Heart right ventricle (tissue), 16 donors: ENCODE results near the gene P2RY8. TPM values are rescaled to one million over a fixed set of nuclear protein-coding genes. Genes with fewer than 3 reads are reported as not detected.
A peak's percentile ranks its signal among the peaks of the same experiment; 100 is the strongest.
"Not testable (repeated sequence)": the region's sequence is repeated elsewhere in the genome, so short reads cannot be mapped to it uniquely, and the experiment has no call there.

Experiments used
- ATAC-seq, 8 donors: fragments of 200-7000 bp; cut with Tn5 transposase; one replicate each; pipeline ENCODE4 v1.9.1; 2020; ENCODE audit warnings: mild to moderate bottlenecking in 8 of 8, moderate library complexity in 8 of 8, moderate number of reproducible peaks in 1 of 8
- DNase-seq, 2 donors: peaks; one replicate each; pipeline ENCODE4 v3.0.0-alpha.2; 2020
- H3K27ac ChIP-seq, 10 donors: fragments of 200-600 bp; sonication (generic) in 2 of 10; one replicate each; pipeline versions ENCODE4 v1.5.0 to v1.8.0; 2020 to 2022; ENCODE audit warnings: mild to moderate bottlenecking in 3 of 10
- H3K27me3 ChIP-seq, 7 donors: fragments of 200-600 bp; one replicate each; pipeline ENCODE4 v1.8.0; 2021 to 2022; ENCODE audit warnings: mild to moderate bottlenecking in 2 of 7
- H3K36me3 ChIP-seq, 9 donors: fragments of 200-600 bp; sonication (generic) in 1 of 9; one replicate each; pipeline versions ENCODE4 v1.5.0 to v1.8.0; 2020 to 2022; ENCODE audit warnings: mild to moderate bottlenecking in 2 of 9
- H3K4me1 ChIP-seq, 9 donors: fragments of 200-600 bp; sonication (generic) in 1 of 9; one replicate each; pipeline versions ENCODE4 v1.5.0 to v1.8.0; 2020 to 2022; ENCODE audit warnings: mild to moderate bottlenecking in 4 of 9
- H3K4me3 ChIP-seq, 10 donors: fragments of 200-600 bp; sonication (generic) in 2 of 10; one replicate each; pipeline versions ENCODE4 v1.5.0 to v1.8.0; 2020 to 2022; ENCODE audit warnings: mild to moderate bottlenecking in 7 of 10, moderate library complexity in 2 of 10
- H3K9me3 ChIP-seq, 11 donors: fragments of 200-600 bp in 10 of 11; sonication (generic) in 2 of 11; one replicate each; pipeline versions ENCODE4 v1.5.0 to v1.8.0; 2013 to 2022; ENCODE audit warnings: mild to moderate bottlenecking in 2 of 11, control low read depth in 1 of 11, moderate library complexity in 1 of 11
- WGBS, 2 donors: extraction: QIAGEN DNeasy Blood & Tissue Kit; methylation state at CpG; one replicate each; pipeline ENCODE4 v1.1.7; 2013; ENCODE audit warnings: inconsistent platforms in 1 of 2; 5-methylcytosine and 5-hydroxymethylcytosine counted together
- intact Hi-C, 10 donors: fragments of 100-400 bp; cut with DNase I; formaldehyde crosslinking; loops; one replicate each; pipeline versions ENCODE4 v1.11.1 to v1.14.2; 2022
- polyA plus RNA-seq, 2 donors: library from polyadenylated mRNA; stranded (reverse); fragments of 200-250 nt; gene quantifications; one replicate each; pipeline ENCODE4 v1.2.3, GENCODE V29; 2013
- total RNA-seq, 10 donors: library from RNA; stranded (reverse); fragmentation: NEBNext Ultra II Directional in 3 of 10; extraction: Animal tissue kit (Norgen Biotek cat#: 25700) in 3 of 10; gene quantifications; one replicate each; pipeline versions ENCODE4 v1.2.1 to v1.2.4, GENCODE V29; 2021 to 2023
- TF ChIP-seq, protein P1 (sequence below), 9 donors: fragments of 200-600 bp; sonication (generic) in 2 of 9; IDR thresholded peaks; one replicate each; pipeline versions ENCODE4 v1.5.0 to v1.8.0; 2021 to 2022; ENCODE audit warnings: antibody characterized with exemption in 9 of 9, mild to moderate bottlenecking in 5 of 9, moderate library complexity in 1 of 9
- donor health status: Arrhythmogenic right ventricular cardiomyopathy.
- donor health status: ischemic (EF 13 %, LVEDD 7.1; RV severe dilation, severe dysfunction).
- donor health status: healthy with polysubstance abuse.
- donor health status: DM: no; HTN: yes; CAD: no.
- donor health status: DM: no; HTN: no; CAD: no.
- donor health status: ischemic (EF 25% LVEDD 6.9; RV normal size, moderate dysfunction).
- donor health status: ischemic (EF 25% LVEDD 5.7; RV mildly dilated, moderate dysfunction).
- donor health status: healthy.
- donor health status: DM: yes; HTN: yes; CAD: no.
- donor health status: Ischemic cardiomyopathy.
- donor health status: ischemic (EF 35%, LVEDD 5.7; RV mildly dilated, moderate dysfunction).
- donor health status: nonischemic (EF 11% LVEDD 7.7; RV severe dilation, severe dysfunction).
- donor health status: DM: yes; HTN: yes; CAD: no.
- donor health status: PGD.
- donor health status: ischemic (EF 29% LVEDD 5.4; RV normal size, mild dysfunction).
- donor health status: nonischemic (EF 23%, LVEDD 6.1; RV moderate dilation, normal function).

P2RY8 gene
- total and polyA plus RNA-seq, 12 donors, result 1.0 to 6.7 (median 4.0) TPM

DNA sequence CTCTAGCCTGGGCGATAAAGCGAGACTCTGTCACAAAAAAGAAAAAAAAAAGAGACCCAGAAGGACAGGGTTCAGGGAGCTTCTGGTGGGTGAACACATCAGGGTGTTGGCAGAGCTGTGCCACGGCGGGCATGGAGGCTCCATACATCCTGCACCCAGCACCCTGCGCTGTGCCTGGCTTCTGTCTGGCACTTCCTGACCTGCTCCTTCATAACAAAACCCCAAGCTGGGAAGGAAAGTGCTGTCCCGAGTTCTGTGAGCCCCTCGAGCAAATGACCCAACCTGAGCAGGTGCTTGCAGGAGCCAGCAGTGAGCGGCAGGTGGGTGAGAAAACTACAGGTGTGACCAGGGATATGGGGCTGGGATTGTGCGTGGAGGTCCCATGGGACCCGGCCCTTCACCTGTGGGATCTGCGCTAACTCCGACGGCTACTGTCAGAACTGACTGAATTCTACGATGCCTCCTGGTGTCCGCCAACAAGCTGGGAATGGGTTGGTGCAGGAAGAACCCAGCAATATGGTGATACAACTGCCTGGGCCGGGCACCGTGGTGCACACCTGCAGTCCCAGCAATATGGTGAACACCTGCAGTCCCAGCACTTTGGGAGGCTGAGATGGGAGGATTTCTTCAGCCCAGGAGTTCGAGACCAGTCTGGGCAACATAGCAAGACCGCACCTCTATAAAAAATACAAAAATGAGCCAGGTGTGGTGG, 103.2 kb downstream of the P2RY8 start:
- Histone ChIP-seq H3K36me3 (peaks cover 0 to 69% (median 13%) of the 10 kb centered on the region in 9 donors), H3K9me3 (no peaks in the 10 kb centered on the region), H3K27me3 (no peaks in the 10 kb centered on the region), H3K4me1 (no peaks in the 10 kb centered on the region), H3K4me3 (no peak overlapping the region), H3K27ac (no peak overlapping the region)
- intact Hi-C loops, result no loop called here
- WGBS, 2 donors, result 93 to 95% methylated on average over 19 of the region's 19 CpGs
- DNase-seq (no peak), ATAC-seq (peak in 1 of 8 donors; percentile 37)
- TF ChIP-seq, protein P1, sequence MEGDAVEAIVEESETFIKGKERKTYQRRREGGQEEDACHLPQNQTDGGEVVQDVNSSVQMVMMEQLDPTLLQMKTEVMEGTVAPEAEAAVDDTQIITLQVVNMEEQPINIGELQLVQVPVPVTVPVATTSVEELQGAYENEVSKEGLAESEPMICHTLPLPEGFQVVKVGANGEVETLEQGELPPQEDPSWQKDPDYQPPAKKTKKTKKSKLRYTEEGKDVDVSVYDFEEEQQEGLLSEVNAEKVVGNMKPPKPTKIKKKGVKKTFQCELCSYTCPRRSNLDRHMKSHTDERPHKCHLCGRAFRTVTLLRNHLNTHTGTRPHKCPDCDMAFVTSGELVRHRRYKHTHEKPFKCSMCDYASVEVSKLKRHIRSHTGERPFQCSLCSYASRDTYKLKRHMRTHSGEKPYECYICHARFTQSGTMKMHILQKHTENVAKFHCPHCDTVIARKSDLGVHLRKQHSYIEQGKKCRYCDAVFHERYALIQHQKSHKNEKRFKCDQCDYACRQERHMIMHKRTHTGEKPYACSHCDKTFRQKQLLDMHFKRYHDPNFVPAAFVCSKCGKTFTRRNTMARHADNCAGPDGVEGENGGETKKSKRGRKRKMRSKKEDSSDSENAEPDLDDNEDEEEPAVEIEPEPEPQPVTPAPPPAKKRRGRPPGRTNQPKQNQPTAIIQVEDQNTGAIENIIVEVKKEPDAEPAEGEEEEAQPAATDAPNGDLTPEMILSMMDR (IDR thresholded peaks at IDR 0.05), result no peak

DNA sequence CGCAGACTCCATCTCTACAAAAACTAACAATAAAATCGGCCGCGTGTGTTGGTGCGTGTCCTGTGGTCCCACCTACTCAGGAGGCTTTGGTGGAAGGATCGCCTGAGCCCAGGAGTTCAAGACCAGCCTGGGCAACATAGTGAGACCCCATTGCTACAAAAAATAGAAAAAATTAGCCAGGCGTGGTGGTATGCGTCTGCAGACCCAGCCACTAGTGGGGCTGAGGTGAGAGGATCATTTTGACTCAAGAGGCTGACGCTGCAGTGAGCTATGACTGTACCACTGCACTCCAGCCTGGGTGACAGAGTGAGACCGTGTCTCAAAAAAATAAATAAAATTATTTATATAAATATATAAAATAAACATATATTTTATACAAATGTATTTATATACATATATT, 106.5 kb downstream of the P2RY8 start:
- no peaks in the 10 kb centered on the region for H3K4me1 ChIP-seq
- 97 to 98% methylated on average over 10 of the region's 10 CpGs for WGBS, 2 donors
- intact Hi-C loops, result no loop called here
- H3K4me3 ChIP-seq, result no peak overlapping the region
- no peaks in the 10 kb centered on the region for H3K27me3 ChIP-seq
- no peak for ATAC-seq
- TF ChIP-seq, protein P1 (IDR thresholded peaks at IDR 0.05), result no peak
- no peak overlapping the region for H3K27ac ChIP-seq
- no peak for DNase-seq
- peaks cover 0 to 58% (median 19%) of the 10 kb centered on the region in 9 donors for H3K36me3 ChIP-seq
- H3K9me3 ChIP-seq, result no peaks in the 10 kb centered on the region

DNA sequence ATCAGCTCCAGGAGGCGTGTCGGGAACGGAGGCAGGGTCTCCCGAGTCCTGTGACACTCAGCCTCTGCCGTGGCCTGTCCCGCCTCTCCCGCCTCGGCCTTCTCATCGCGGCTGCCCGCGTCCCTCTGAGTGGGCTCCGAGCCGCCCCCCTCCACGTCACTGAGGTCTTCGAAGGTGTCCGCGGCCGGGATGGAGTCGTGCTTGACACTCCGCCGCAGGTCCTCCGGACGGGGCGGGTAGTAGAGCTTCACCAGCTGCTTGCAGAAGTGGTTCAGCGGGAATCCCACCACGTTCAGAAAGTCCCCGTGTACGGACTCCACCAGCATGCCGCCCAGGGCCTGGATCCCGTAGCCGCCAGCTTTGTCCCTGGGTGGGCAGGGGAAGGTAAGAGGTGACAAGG, 109.2 kb downstream of the P2RY8 start:
- Histone ChIP-seq H3K4me3 (no peak overlapping the region), H3K27ac (no peak overlapping the region), H3K36me3 (peaks cover 0 to 54% (median 25%) of the 10 kb centered on the region in 9 donors), H3K9me3 (peaks cover 0 to 7% (median under 1%) of the 10 kb centered on the region in 11 donors), H3K27me3 (no peaks in the 10 kb centered on the region), H3K4me1 (no peaks in the 10 kb centered on the region)
- DNase-seq, result no peak
- TF ChIP-seq, protein P1 (IDR thresholded peaks at IDR 0.05), result no peak
- intact Hi-C loops, result no loop called here
- 95 to 97% methylated on average over 26 to 32 of the region's 32 CpGs for WGBS, 2 donors
- ATAC-seq, result peak in 1 of 8 donors; percentile 22

DNA sequence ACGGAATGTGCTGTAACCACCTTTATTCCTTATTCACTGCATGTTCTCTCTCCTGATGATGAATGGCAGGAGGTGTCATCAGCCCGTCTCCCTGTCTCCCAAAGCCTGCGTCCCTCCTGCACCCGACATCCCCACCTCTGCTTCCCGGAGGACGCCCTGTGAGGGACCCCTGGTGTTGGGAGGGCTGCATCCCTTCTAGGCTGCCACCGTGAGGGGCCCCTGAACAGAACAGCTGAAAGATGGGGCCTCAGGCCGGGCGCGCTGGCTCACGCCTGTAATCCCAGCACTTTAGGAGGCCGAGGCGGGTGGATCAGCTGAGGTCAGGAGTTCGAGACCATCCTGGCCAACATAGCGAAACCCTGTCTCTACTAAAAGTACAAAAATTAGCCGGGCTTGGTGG, 110.7 kb downstream of the P2RY8 start:
- H3K4me3 ChIP-seq, DNase-seq, ATAC-seq, intact Hi-C loops, H3K27ac ChIP-seq, H3K27me3 ChIP-seq, H3K4me1 ChIP-seq: not testable (repeated sequence)
- 91 to 94% methylated on average over 16 of the region's 16 CpGs for WGBS, 2 donors
- Histone ChIP-seq H3K9me3 (peaks cover 0 to 21% (median 12%) of the 10 kb centered on the region in 11 donors), H3K36me3 (peaks cover 2 to 57% (median 34%) of the 10 kb centered on the region in 9 donors)

DNA sequence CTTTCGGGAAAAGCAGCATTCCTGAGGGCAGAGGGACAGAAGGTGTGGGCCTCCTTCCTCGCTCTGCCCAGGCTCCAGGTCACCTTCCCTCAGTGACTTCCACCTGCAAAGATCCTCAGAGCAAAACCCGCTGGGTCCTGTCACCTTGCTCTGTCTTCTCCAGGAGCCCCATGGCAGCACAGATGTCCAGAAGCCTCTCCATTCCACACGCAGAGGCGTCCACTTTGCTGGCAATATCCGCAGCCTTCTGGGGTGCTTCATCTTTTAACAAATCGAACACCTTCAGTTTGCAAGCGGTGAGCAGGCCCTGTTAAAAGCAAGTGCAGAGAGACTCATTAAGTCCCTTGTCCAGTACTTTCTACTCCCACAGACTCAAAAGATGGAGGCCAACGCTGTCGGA, 111.6 kb downstream of the P2RY8 start:
- intact Hi-C loops, result no loop called here
- no peak overlapping the region for H3K4me3 ChIP-seq
- H3K9me3 ChIP-seq, result peaks cover 0 to 21% (median 12%) of the 10 kb centered on the region in 11 donors
- H3K4me1 ChIP-seq, result no peaks in the 10 kb centered on the region
- TF ChIP-seq, protein P1 (IDR thresholded peaks at IDR 0.05), result no peak
- H3K27me3 ChIP-seq, result no peaks in the 10 kb centered on the region
- WGBS, 2 donors, result 90 to 92% methylated on average over 10 of the region's 10 CpGs
- H3K27ac ChIP-seq, result no peak overlapping the region
- ATAC-seq (no peak), DNase-seq (no peak)
- H3K36me3 ChIP-seq, result peaks cover 4 to 62% (median 36%) of the 10 kb centered on the region in 9 donors
